Right atrium auricular region (tissue), 2 donors: ENCODE results near the gene UBE4B. TPM values are rescaled to one million over a fixed set of nuclear protein-coding genes. Genes with fewer than 3 reads are reported as not detected.

Source experiments
- DNase-seq: peaks from one replicate; pipeline ENCODE4 v3.0.0-alpha.2; 2019; ENCODE audit warnings: low spot score
- H3K27ac ChIP-seq, 2 donors: fragments of 200-600 bp; sonication (generic); 1 replicate in 1 of 2; 2 replicates in 1 of 2; pipeline ENCODE4 v1.5.1; 2016 to 2019
- H3K27me3 ChIP-seq, 2 donors: fragments of 200-600 bp; sonication (generic); one replicate each; pipeline versions ENCODE4 v1.5.1 to v1.6.0; 2017 to 2019
- H3K36me3 ChIP-seq: fragments of 200-600 bp; sonication (generic); one replicate; pipeline ENCODE4 v1.5.1; 2016
- H3K4me1 ChIP-seq, 2 donors: fragments of 200-600 bp; sonication (generic); one replicate each; pipeline versions ENCODE4 v1.5.1 to v1.6.0; 2017 to 2019
- H3K4me3 ChIP-seq, 2 donors: fragments of 200-600 bp; sonication (generic); 1 replicate in 1 of 2; 2 replicates in 1 of 2; pipeline ENCODE4 v1.5.1; 2017 to 2019; ENCODE audit warnings: mild to moderate bottlenecking in 1 of 2, moderate library complexity in 1 of 2
- H3K9me3 ChIP-seq, 2 donors: fragments of 200-600 bp; sonication (generic); one replicate each; pipeline ENCODE4 v1.5.1; 2019
- CTCF ChIP-seq, 2 donors: fragments of 200-600 bp; sonication (generic); IDR thresholded peaks; one replicate each; pipeline ENCODE4 v1.5.1; 2019; ENCODE audit warnings: antibody characterized with exemption in 2 of 2
- total RNA-seq, 2 donors: library from RNA; depleted of rRNA; stranded (reverse); fragments of >200 nt; gene quantifications; one replicate each; pipeline ENCODE4 v1.1.0, GENCODE V29; 2016

Gene UBE4B
- total RNA-seq, 2 donors from 2014 or later = 50.2 to 71.3 TPM

GRCh38 chr1:10185759-10186158, 153.0 kb downstream of the UBE4B start:
- Histone ChIP-seq H3K4me1 (no peaks in the 10 kb centered on the region), H3K36me3 (no peaks in the 10 kb centered on the region), H3K4me3 (no peak overlapping the region), H3K9me3 (peaks cover 0 to 3% of the 10 kb centered on the region in 2 donors), H3K27ac (no peak overlapping the region), H3K27me3 (no peaks in the 10 kb centered on the region)
- no peak for DNase-seq
- no peak for TF ChIP-seq CTCF (IDR thresholded peaks at IDR 0.05)

- H3K9me3 ChIP-seq = peaks cover 0 to 3% of the 10 kb centered on the region in 2 donors
- H3K4me1 ChIP-seq = no peaks in the 10 kb centered on the region
- H3K27me3 ChIP-seq = no peaks in the 10 kb centered on the region
- DNase-seq = no peak
- H3K4me3 ChIP-seq = no peak overlapping the region
- TF ChIP-seq CTCF (IDR thresholded peaks at IDR 0.05) = no peak
- H3K36me3 ChIP-seq = no peaks in the 10 kb centered on the region
- no peak overlapping the region for H3K27ac ChIP-seq
Observed at GRCh38 chr1:10186331-10187025, 153.7 kb downstream of the UBE4B start.

- Histone ChIP-seq H3K27ac (no peak overlapping the region), H3K4me3 (no peak overlapping the region), H3K4me1 (no peaks in the 10 kb centered on the region), H3K27me3 (no peaks in the 10 kb centered on the region), H3K9me3 (peaks cover 0 to 3% of the 10 kb centered on the region in 2 donors), H3K36me3 (no peaks in the 10 kb centered on the region)
- no peak for DNase-seq
- no peak for TF ChIP-seq CTCF (IDR thresholded peaks at IDR 0.05)
Observed at GRCh38 chr1:10187026-10187334, 154.2 kb downstream of the UBE4B start.

GRCh38 chr1:10188133-10188650, 155.4 kb downstream of the UBE4B start:
- TF ChIP-seq CTCF (IDR thresholded peaks at IDR 0.05) = no peak
- Histone ChIP-seq H3K36me3 (no peaks in the 10 kb centered on the region), H3K9me3 (peaks cover 0 to 3% of the 10 kb centered on the region in 2 donors), H3K4me3 (no peak overlapping the region), H3K27me3 (no peaks in the 10 kb centered on the region), H3K4me1 (no peaks in the 10 kb centered on the region), H3K27ac (no peak overlapping the region)
- DNase-seq = no peak

DNA sequence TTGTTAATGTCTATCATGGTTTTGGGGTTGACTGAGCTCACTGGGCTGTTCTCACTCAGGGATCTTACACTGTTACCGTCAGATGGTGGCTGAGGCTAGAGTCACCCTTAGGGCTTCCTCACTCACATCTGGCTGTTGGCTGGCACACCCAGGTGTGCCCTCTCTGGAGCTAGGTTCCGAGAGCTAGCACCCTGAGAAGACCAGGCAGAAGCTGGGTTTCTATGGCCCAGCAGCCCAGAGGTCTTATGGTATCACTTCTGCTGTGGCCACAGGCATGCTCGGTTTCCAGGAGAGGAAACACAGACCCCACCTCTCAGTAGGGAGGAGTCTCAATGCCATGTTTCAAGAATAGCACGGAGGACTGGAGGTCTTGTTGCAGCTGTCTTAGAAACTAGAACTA, 156.9 kb downstream of the UBE4B start:
- H3K4me3 ChIP-seq = no peak overlapping the region
- TF ChIP-seq CTCF (IDR thresholded peaks at IDR 0.05) = no peak
- H3K27me3 ChIP-seq = no peaks in the 10 kb centered on the region
- no peaks in the 10 kb centered on the region for H3K36me3 ChIP-seq
- peaks cover 0 to 3% of the 10 kb centered on the region in 2 donors for H3K9me3 ChIP-seq
- DNase-seq = no peak
- H3K4me1 ChIP-seq = no peaks in the 10 kb centered on the region
- no peak overlapping the region for H3K27ac ChIP-seq

DNA sequence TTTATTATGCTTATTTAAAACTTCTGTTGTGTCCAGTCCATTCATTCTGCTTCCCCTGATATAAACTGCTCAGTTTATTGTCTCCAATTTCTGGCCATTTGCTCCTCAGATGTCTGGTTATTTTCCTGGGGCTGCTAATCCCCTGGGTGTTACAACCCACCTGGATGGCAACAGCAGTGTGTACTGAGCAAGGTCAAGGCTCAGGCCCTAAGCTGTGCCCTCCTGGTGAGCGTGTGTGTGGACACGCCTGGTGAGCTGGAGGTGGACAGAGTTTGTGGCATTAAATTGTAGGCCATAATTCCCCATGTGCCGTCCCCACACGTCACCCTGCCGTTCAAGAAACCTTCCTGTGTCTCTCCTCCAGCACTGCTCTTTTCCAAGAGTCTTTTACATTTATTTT, 159.5 kb downstream of the UBE4B start:
- H3K27me3 ChIP-seq = no peaks in the 10 kb centered on the region
- H3K36me3 ChIP-seq = no peaks in the 10 kb centered on the region
- no peak overlapping the region for H3K4me3 ChIP-seq
- H3K4me1 ChIP-seq = no peaks in the 10 kb centered on the region
- peaks cover 0 to 3% of the 10 kb centered on the region in 2 donors for H3K9me3 ChIP-seq
- no peak for DNase-seq
- no peak for TF ChIP-seq CTCF (IDR thresholded peaks at IDR 0.05)
- no peak overlapping the region for H3K27ac ChIP-seq
